HepG2 (cell line): ENCODE measurements around the gene PAPPA2.

Source experiments
- EZH2 ChIP-seq: conservative IDR thresholded peaks from 2 replicates; pipeline ENCODE4 v1.6.1; 2012; ENCODE audit warnings: mild to moderate bottlenecking, low read depth, low read length, moderate library complexity
- NFE2 ChIP-seq: sonication (generic); formaldehyde crosslinking; IDR thresholded peaks from 2 replicates; pipeline ENCODE4 v1.4.0; 2020; ENCODE audit warnings: missing genetic modification reagents
- NR2F6 ChIP-seq, 2 experiments: IDR thresholded peaks; 2 replicates each; pipeline ENCODE4 v1.6.1; 2016; ENCODE audit warnings: antibody characterized with exemption in 1 of 2, mild to moderate bottlenecking in 1 of 2
- RAD51 ChIP-seq: fragments of 450-650 bp; IDR thresholded peaks from 2 replicates; pipeline ENCODE4 v1.6.1; 2016; ENCODE audit warnings: borderline replicate concordance
- TBL1XR1 ChIP-seq: fragments of 150-350 bp; IDR thresholded peaks from 2 replicates; pipeline ENCODE4 v1.6.1; 2014; ENCODE audit warnings: borderline replicate concordance, low read length; ENCODE audit not compliant: partially characterized antibody
- TCF7L2 ChIP-seq: IDR thresholded peaks from 2 replicates; pipeline ENCODE4 v1.6.1; 2011; ENCODE audit warnings: mild to moderate bottlenecking, low read depth, low read length, moderate library complexity
- ZNF230 ChIP-seq: sonication (generic); formaldehyde crosslinking; IDR thresholded peaks from 2 replicates; pipeline ENCODE4 v1.4.0; 2020; ENCODE audit warnings: mild to moderate bottlenecking, missing genetic modification reagents
- ZNF768 ChIP-seq: sonication (generic); formaldehyde crosslinking; IDR thresholded peaks from 2 replicates; pipeline ENCODE4 v1.4.0; 2020; ENCODE audit warnings: missing genetic modification reagents
- TF ChIP-seq, protein P1 (sequence below): sonication (generic); formaldehyde crosslinking; IDR thresholded peaks from 2 replicates; pipeline ENCODE4 v1.5.0; 2020; ENCODE audit warnings: mild to moderate bottlenecking, missing genetic modification reagents, moderate library complexity
- TF ChIP-seq, protein P2 (sequence below): sonication (generic); formaldehyde crosslinking; conservative IDR thresholded peaks from 2 replicates; pipeline ENCODE4 v1.8.1; 2023; ENCODE audit warnings: missing genetic modification reagents

DNA sequence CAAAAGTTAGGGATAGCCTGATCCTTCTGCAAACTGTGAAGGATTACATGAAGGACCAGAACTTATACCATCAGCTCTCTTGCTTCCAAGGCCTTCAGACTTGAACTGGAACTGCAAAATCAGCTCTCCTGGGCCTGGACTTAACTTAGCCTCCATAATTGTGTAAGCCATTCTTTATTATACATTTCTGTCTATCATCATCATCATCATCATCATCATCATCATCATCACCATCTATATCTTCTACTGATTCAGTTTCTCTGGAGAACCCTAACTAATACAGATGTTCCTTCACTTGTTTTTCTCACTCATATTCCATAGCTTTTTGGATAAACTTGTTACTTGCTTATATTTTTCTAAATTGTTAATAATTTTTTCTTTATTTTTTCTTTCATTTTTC, 50.0 kb downstream of the PAPPA2 start:
- TF ChIP-seq NR2F6 (IDR thresholded peaks at IDR 0.05) (no peak), NR2F6 (CRISPR knock-in tag; IDR thresholded peaks at IDR 0.05) (no peak), NFE2 (CRISPR knock-in tag) (no peak), ZNF768 (CRISPR knock-in tag) (no peak), TCF7L2 (no peak), EZH2 (no peak), ZNF230 (CRISPR knock-in tag) (no peak), RAD51 (no peak), TBL1XR1 (no peak)
- TF ChIP-seq, protein P1, sequence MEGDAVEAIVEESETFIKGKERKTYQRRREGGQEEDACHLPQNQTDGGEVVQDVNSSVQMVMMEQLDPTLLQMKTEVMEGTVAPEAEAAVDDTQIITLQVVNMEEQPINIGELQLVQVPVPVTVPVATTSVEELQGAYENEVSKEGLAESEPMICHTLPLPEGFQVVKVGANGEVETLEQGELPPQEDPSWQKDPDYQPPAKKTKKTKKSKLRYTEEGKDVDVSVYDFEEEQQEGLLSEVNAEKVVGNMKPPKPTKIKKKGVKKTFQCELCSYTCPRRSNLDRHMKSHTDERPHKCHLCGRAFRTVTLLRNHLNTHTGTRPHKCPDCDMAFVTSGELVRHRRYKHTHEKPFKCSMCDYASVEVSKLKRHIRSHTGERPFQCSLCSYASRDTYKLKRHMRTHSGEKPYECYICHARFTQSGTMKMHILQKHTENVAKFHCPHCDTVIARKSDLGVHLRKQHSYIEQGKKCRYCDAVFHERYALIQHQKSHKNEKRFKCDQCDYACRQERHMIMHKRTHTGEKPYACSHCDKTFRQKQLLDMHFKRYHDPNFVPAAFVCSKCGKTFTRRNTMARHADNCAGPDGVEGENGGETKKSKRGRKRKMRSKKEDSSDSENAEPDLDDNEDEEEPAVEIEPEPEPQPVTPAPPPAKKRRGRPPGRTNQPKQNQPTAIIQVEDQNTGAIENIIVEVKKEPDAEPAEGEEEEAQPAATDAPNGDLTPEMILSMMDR = no peak
- TF ChIP-seq, protein P2, sequence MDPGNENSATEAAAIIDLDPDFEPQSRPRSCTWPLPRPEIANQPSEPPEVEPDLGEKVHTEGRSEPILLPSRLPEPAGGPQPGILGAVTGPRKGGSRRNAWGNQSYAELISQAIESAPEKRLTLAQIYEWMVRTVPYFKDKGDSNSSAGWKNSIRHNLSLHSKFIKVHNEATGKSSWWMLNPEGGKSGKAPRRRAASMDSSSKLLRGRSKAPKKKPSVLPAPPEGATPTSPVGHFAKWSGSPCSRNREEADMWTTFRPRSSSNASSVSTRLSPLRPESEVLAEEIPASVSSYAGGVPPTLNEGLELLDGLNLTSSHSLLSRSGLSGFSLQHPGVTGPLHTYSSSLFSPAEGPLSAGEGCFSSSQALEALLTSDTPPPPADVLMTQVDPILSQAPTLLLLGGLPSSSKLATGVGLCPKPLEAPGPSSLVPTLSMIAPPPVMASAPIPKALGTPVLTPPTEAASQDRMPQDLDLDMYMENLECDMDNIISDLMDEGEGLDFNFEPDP (CRISPR knock-in tag) = no peak
